HG02623 (cell line): ENCODE results near the gene GRIN2C.

Experiments used
- ATAC-seq: cut with Tn5 transposase; IDR thresholded peaks from one replicate; pipeline ENCODE4 v1.9.1; 2021; ENCODE audit warnings: moderate library complexity; ENCODE audit not compliant: unreplicated experiment

GRIN2C gene

DNA sequence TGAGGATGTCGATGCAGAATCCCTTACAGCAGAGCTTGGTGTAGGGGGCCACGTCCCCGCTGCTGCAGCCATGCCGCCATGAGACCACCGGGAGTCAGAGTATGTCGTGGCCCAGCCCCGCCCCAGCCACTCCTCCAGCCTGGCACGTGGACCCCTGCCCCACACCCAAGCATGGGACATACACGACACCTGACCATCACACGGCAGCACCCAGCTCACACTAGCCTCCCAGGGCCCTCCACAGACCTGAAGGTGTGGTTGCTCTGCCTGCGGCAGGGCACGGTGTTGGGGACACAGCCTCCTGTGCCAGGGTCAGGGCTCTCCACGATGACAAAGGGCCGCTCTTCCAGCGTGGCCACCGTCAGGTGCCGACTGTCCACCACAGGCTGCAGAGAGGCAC is 9.4 kb downstream of the GRIN2C start:
- ATAC-seq = no peak

GRCh38 chr17:74848656-74849399 is 10.9 kb downstream of the GRIN2C start:
- no peak for ATAC-seq

GRCh38 chr17:74846621-74847020 is 13.1 kb downstream of the GRIN2C start:
- ATAC-seq = no peak

DNA sequence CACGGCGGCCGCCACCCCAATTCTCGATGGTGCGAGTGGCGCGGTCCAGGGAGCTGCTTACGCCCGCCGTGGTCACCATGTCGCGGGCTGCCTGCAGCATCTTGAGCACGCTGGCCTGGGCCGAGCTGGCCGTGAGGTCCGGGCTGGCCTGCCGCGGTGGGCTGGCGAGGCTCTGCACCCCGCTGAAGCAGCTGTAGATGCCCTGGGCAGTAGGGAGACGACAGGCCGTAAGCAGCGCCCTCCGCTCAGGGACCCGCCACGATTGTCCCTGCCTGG is 16.4 kb downstream of the GRIN2C start:
- no peak for ATAC-seq

GRCh38 chr17:74842599-74843351 is 16.9 kb downstream of the GRIN2C start:
- no peak for ATAC-seq

GRCh38 chr17:74842146-74842598 is 17.5 kb downstream of the GRIN2C start:
- ATAC-seq = no peak

DNA sequence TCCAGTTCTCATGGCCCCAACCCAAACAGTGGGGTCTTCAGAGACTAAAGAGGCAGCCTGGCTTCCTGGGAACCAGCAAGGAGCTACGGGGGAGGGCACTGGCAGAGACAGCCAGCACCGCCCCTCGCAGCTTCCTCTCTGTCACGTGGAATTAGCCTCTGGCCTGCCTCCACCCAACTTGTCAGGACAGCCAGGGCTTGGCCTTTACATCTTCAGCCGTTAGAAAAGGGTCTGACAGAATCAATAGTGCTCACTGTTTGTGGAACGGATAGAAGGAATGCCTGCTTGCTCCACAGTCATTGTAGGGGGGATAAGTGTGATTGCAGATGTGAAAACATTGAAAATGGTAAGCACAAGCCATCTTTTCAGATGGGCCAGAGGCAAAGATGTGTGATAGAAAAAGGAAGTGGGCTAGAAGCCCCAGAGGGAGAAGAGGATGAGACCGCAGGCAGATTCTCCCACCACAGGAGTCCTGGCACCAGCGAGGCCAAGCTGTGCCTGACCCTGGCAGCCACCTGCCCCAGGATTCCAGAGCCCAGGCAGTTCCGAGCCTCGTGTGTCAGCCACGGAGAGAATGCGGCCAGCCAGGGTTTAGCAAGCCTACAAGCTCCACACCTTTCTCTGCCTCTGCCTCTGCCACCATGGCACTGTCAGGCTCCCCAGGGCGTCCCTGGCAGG is 18.6 kb downstream of the GRIN2C start:
- ATAC-seq = no peak

- no peak for ATAC-seq
Measured at GRCh38 chr17:74839990-74840852, 19.5 kb downstream of the GRIN2C start.

GRCh38 chr17:74838274-74838673 is 21.4 kb downstream of the GRIN2C start:
- ATAC-seq = no peak

DNA sequence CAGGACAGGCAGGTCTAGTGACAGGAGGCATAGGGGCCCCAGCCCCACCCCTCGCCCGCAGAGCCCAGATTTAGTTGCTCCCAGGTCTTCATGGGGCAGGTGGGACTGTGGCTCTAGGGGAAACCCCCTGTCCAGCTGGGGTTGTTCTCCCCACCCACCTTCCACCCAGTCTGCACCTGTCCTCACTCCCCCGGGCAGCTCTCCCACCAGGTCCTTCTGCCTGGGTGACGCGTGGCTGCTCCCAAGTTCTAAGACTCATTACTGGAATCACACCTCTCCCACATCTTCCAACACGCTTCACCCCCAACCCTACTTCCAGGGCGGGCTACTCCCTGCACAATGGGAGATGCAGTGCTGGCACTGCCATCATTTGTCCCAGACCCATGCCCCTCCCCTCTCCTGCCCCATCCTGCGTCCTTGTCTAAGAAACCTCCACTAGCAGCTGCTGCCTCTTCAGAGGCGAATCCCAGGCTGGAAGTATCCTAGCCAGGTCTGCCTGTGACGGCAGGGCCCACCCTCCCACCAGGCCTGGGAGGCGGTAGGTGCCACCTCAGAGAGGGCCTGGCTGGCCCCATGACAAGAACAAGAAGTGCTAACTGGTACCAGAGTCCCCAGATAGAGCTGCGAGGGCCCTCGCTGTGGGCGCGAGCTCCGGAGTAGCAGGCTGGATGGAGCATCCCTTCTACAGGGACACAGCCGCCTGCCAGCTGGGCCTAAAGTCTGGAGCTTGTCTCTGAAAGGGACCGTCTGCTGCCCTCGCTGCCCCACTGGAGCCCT is 22.8 kb downstream of the GRIN2C start:
- no peak for ATAC-seq

DNA sequence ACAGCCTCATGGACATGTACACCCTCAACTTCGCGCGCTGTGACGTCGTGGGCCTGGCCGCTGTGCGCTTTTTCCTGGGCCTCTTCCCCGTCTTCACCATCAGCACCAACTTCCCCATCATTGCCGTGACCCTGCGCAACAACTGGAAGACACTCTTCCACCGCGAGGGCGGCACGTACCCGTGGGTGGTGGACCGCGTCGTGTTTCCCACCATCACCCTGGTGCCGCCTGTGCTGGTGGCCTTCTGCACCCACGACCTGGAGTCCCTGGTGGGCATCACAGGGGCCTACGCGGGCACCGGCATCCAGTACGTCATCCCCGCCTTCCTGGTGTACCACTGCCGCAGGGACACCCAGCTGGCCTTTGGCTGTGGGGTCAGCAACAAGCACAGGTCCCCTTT is 23.5 kb downstream of the GRIN2C start:
- no peak for ATAC-seq

- no peak for ATAC-seq
Measured at GRCh38 chr17:74833501-74834377, 25.9 kb downstream of the GRIN2C start.

DNA sequence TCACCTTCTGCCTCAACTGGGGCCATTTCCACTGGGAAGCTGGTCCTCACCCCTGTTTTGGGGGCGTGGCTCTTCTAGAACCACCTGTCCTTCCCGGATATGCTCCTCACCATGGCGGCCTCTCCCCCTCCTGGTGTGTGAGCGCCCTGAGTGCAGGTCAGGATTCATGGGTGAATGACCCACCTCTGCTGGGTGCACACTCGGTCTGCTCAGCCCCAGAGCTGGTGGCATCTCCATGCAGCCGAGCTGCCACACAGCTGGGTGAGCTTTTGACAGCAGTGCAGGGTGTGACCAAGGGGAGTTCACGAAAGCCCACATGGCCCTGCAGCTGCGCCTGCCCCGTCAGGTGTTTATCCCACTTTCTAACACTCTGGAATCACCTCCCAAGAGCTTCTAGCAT is 27.3 kb downstream of the GRIN2C start:
- ATAC-seq = no peak

DNA sequence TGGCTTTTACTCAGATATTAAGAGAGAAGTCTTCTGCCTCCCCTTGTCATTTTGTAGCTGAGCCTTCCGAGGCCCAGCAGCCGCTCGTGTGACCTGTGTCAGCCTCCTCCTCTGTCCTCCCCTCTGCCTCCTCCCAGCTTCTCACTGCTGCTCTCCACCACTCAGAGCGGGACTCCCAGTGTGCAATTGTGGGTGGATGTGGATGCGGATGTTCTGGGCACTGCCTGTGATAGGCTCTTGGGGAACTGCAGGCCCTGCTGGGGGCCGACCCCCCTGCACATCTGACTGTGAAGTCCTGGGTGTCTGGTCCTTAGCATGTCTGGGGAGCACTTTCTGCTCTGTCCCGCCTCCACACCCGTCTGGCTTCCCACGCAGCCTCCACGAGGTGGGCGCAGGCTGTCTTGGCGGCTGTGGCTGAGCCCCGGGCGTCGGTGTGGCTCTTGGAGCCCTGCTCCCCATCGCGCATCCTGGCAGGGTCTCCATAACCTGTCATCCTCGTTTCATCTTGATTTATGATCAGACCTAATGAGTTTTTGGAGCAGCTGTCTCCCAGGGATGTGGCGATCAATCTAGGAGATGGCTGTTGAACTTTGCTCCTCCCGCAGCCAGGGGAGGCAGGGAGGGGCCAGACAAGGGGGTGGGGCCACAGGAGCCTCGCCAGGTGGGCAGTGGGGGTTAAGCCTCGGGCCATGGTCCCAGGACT is 28.1 kb downstream of the GRIN2C start:
- ATAC-seq = no peak

DNA sequence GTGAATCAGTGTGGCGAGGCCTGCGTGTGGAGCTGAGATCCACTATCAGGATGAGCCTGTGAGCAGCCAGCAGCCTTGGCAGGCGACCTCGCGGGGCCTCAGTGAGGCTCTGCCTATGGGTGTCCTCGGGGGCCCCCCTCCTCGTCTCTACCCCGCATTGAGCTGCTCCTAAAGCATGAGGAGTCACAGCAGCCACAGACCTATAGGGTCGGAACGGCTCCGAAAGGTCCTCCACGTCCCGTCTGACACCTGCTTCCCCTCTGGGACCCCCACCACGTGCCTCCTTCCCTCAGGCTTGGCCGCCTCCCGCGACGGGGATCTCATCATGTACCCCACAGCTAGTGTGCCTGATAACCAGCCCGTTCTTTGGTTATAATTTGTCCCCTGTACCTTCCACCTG is 28.8 kb downstream of the GRIN2C start:
- ATAC-seq = no peak

DNA sequence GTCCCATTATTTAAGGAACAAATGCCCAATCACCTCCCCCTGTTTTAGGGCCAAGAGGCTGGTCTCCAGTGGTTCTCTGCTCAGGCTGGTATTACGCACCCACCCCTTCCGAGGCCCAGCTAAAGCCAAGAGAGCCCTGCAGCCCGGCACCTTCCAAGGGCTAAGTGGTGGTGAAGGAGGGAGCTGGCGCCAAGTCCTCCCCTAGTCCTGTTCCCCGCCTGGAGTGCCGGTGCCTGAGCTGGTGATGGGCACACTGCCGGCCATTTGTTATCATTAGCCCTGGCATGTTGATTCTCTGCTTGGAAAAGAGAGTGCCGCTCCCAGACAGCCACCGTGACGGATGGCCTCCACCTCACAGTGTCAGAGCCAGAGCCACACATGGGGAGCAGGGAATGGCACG is 31.9 kb downstream of the GRIN2C start:
- ATAC-seq = no peak

- ATAC-seq = no peak
Measured at GRCh38 chr17:74825952-74826719, 33.5 kb downstream of the GRIN2C start.
